Heart left ventricle (tissue), 13 donors: ENCODE data around the gene SFSWAP.

Experiments used
- POLR2A ChIP-seq, 2 donors: fragments of 450-650 bp; IDR thresholded peaks; one replicate each; pipeline ENCODE4 v1.6.1; 2017; ENCODE audit warnings: antibody characterized with exemption in 2 of 2, mild to moderate bottlenecking in 2 of 2, moderate library complexity in 2 of 2
- TF ChIP-seq, protein P1 (sequence below), 12 donors: fragments of 200-600 bp; sonication (generic) in 4 of 12; IDR thresholded peaks; one replicate each; pipeline versions ENCODE4 v1.5.0 to v1.8.0; 2018 to 2022; ENCODE audit warnings: antibody characterized with exemption in 12 of 12, mild to moderate bottlenecking in 5 of 12
- donor health status: ischemic (EF 13 %, LVEDD 7.1; RV severe dilation, severe dysfunction).
- donor health status: DM: no; HTN: yes; CAD: no.
- donor health status: DM: no; HTN: no; CAD: no.
- donor health status: ischemic (EF 25% LVEDD 6.9; RV normal size, moderate dysfunction).
- donor health status: ischemic (EF 25% LVEDD 5.7; RV mildly dilated, moderate dysfunction).
- donor health status: ischemic (EF 35%, LVEDD 5.7; RV mildly dilated, moderate dysfunction).
- donor health status: nonischemic (EF 11% LVEDD 7.7; RV severe dilation, severe dysfunction).
- donor health status: DM: yes; HTN: yes; CAD: no.
- donor health status: PGD.
- donor health status: ischemic (EF 29% LVEDD 5.4; RV normal size, mild dysfunction).
- donor health status: nonischemic (EF 23%, LVEDD 6.1; RV moderate dilation, normal function).

DNA sequence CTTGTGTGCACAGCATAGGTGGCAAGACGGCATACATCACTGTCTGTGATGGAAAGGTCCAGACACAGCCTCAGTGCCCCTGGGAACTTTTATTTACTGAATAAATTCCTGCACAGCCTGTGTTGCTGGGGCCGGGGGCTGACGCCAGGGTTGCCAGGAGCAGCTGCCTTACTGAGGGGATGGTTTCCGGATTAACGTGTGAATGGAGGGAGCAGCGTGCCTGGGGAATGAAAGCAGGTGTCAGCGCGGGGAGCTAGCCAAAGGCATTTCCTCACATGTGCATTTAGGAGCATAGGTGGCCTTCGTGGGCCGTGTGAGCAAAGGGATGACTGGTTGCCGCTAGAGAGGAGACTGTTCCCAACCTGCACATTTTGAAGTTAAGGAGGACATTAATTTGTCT is 41.6 kb downstream of the SFSWAP start:
- TF ChIP-seq, protein P1, sequence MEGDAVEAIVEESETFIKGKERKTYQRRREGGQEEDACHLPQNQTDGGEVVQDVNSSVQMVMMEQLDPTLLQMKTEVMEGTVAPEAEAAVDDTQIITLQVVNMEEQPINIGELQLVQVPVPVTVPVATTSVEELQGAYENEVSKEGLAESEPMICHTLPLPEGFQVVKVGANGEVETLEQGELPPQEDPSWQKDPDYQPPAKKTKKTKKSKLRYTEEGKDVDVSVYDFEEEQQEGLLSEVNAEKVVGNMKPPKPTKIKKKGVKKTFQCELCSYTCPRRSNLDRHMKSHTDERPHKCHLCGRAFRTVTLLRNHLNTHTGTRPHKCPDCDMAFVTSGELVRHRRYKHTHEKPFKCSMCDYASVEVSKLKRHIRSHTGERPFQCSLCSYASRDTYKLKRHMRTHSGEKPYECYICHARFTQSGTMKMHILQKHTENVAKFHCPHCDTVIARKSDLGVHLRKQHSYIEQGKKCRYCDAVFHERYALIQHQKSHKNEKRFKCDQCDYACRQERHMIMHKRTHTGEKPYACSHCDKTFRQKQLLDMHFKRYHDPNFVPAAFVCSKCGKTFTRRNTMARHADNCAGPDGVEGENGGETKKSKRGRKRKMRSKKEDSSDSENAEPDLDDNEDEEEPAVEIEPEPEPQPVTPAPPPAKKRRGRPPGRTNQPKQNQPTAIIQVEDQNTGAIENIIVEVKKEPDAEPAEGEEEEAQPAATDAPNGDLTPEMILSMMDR (IDR thresholded peaks at IDR 0.05) = no peak
- no peak for TF ChIP-seq POLR2A (IDR thresholded peaks at IDR 0.05)
